Neural crest cell (in vitro differentiated cells): ENCODE results near the gene CANX. TPM values are rescaled to one million over a fixed set of nuclear protein-coding genes. Genes with fewer than 3 reads are reported as not detected.
A peak's percentile ranks its signal among the peaks of the same experiment; 100 is the strongest.

ENCODE experiments used
- DNase-seq: peaks from one replicate; pipeline ENCODE4 v3.0.0; 2021; ENCODE audit warnings: low read depth, mixed read lengths, low spot score
- H3K27ac Mint-ChIP-seq: one replicate; pipeline ENCODE4 v1.8.0; 2021; ENCODE audit warnings: mild to moderate bottlenecking, mixed read lengths; ENCODE audit not compliant: unreplicated experiment
- H3K27me3 Mint-ChIP-seq: 2 replicates; pipeline ENCODE4 v1.8.0; 2021; ENCODE audit warnings: low read depth, mild to moderate bottlenecking, mixed read lengths
- H3K36me3 Mint-ChIP-seq: 2 replicates; pipeline ENCODE4 v1.8.0; 2021; ENCODE audit warnings: low read depth, mild to moderate bottlenecking, mixed read lengths
- H3K4me1 Mint-ChIP-seq: 2 replicates; pipeline ENCODE4 v1.8.0; 2021; ENCODE audit warnings: mixed read lengths
- H3K4me3 Mint-ChIP-seq: one replicate; pipeline ENCODE4 v1.8.0; 2021; ENCODE audit warnings: mild to moderate bottlenecking, mixed read lengths
- H3K9me3 Mint-ChIP-seq: 2 replicates; pipeline ENCODE4 v1.8.0; 2021; ENCODE audit warnings: mixed read lengths
- total RNA-seq: library from RNA; stranded (reverse); gene quantifications from 2 replicates; pipeline ENCODE4 v1.2.1, GENCODE V29; 2021
- TF ChIP-seq, protein P1 (sequence below): fragments of 200-600 bp; sonication (generic); conservative IDR thresholded peaks from 2 replicates; pipeline ENCODE4 v1.5.0; 2021; ENCODE audit warnings: antibody characterized with exemption, mild to moderate bottlenecking

The CANX gene
- total RNA-seq, 1 donor from 2014 or later: 682 TPM

- Mint-ChIP-seq H3K4me3 (no peak overlapping the region), H3K9me3 (no peaks in the 10 kb centered on the region), H3K4me1 (no peaks in the 10 kb centered on the region), H3K27ac (no peak overlapping the region), H3K27me3 (no peaks in the 10 kb centered on the region), H3K36me3 (peaks cover 17% of the 10 kb centered on the region)
- TF ChIP-seq, protein P1, sequence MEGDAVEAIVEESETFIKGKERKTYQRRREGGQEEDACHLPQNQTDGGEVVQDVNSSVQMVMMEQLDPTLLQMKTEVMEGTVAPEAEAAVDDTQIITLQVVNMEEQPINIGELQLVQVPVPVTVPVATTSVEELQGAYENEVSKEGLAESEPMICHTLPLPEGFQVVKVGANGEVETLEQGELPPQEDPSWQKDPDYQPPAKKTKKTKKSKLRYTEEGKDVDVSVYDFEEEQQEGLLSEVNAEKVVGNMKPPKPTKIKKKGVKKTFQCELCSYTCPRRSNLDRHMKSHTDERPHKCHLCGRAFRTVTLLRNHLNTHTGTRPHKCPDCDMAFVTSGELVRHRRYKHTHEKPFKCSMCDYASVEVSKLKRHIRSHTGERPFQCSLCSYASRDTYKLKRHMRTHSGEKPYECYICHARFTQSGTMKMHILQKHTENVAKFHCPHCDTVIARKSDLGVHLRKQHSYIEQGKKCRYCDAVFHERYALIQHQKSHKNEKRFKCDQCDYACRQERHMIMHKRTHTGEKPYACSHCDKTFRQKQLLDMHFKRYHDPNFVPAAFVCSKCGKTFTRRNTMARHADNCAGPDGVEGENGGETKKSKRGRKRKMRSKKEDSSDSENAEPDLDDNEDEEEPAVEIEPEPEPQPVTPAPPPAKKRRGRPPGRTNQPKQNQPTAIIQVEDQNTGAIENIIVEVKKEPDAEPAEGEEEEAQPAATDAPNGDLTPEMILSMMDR: no peak
- no peak for DNase-seq
These were observed 74.9 kb downstream of the CANX start for GRCh38 chr5:179773686-179774040.

DNA sequence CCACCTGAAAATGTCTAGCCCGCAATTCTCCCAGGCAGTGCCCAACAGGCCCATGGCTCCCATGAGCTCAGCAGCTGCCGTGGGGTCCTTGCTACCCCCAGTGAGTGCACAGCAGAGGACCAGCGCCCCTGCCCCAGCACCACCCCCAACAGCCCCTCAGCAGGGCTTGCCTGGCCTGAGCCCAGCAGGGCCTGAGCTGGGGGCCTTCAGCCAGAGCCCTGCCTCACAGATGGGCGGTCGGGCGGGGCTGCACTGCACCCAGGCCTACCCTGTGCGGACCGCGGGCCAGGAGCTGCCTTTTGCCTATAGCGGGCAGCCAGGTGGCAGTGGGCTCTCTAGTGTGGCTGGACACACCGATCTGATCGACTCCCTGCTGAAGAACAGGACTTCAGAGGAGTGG is 75.7 kb downstream of the CANX start:
- peaks cover 11% of the 10 kb centered on the region for H3K36me3 Mint-ChIP-seq
- no peak overlapping the region for H3K27ac Mint-ChIP-seq
- DNase-seq: no peak
- TF ChIP-seq, protein P1: no peak
- H3K4me3 Mint-ChIP-seq: no peak overlapping the region
- H3K9me3 Mint-ChIP-seq: no peaks in the 10 kb centered on the region
- H3K27me3 Mint-ChIP-seq: no peaks in the 10 kb centered on the region
- H3K4me1 Mint-ChIP-seq: no peaks in the 10 kb centered on the region

GRCh38 chr5:179776411-179776938 is 77.7 kb downstream of the CANX start:
- Mint-ChIP-seq H3K9me3 (no peaks in the 10 kb centered on the region), H3K27me3 (no peaks in the 10 kb centered on the region), H3K36me3 (peaks cover 4% of the 10 kb centered on the region), H3K27ac (no peak overlapping the region), H3K4me1 (no peaks in the 10 kb centered on the region), H3K4me3 (no peak overlapping the region)
- no peak for DNase-seq
- TF ChIP-seq, protein P1: no peak

DNA sequence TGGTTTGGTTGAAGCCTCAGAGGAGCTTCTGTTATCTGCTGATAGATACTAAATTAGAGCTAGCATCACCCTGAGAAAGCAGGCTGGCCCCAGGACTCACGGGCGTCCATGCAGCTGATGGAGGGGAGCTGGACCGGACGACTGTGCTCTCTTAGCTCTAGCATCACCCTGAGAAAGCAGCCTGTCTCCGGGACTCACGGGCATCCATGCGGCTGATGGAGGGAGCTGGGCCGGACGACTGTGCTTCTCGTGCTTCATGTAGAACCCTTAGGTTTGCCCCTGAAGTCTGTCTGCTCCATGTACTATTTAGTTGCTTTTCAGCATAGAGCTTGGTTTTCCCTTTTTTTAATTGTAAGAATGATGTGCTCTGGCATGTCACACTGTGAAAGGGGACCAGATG is 78.7 kb downstream of the CANX start:
- no peak for DNase-seq
- TF ChIP-seq, protein P1: no peak
- Mint-ChIP-seq H3K4me1 (no peaks in the 10 kb centered on the region), H3K4me3 (no peak overlapping the region), H3K27ac (peak overlapping the region; percentile 50), H3K9me3 (no peaks in the 10 kb centered on the region), H3K36me3 (peaks cover 4% of the 10 kb centered on the region), H3K27me3 (no peaks in the 10 kb centered on the region)

GRCh38 chr5:179777909-179778308 is 79.1 kb downstream of the CANX start:
- no peak overlapping the region for H3K4me3 Mint-ChIP-seq
- TF ChIP-seq, protein P1: no peak
- no peak for DNase-seq
- H3K27ac Mint-ChIP-seq: no peak overlapping the region
- no peaks in the 10 kb centered on the region for H3K4me1 Mint-ChIP-seq
- no peaks in the 10 kb centered on the region for H3K9me3 Mint-ChIP-seq
- peaks cover 4% of the 10 kb centered on the region for H3K36me3 Mint-ChIP-seq
- no peaks in the 10 kb centered on the region for H3K27me3 Mint-ChIP-seq

DNA sequence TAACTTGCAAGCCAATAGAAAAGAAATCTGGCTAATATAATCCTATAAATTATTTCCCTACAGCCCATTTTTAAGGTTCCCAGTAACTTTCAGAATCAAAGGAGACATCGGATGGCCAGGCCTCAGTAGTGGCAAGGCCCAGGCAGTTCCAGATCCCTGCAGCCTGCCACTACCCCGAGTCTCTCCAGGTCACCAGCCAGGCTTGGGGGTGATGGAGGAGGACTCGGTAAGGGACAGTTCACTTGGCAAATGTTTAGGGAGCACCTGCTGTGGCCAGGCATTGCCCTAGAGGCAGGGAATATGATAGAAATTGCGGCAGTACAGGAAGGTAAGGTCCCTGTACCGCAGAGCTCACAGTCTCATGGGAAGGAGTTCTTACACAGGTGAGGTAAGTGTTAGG is 79.8 kb downstream of the CANX start:
- H3K4me3 Mint-ChIP-seq: no peak overlapping the region
- no peaks in the 10 kb centered on the region for H3K4me1 Mint-ChIP-seq
- no peak overlapping the region for H3K27ac Mint-ChIP-seq
- no peaks in the 10 kb centered on the region for H3K27me3 Mint-ChIP-seq
- no peak for DNase-seq
- no peaks in the 10 kb centered on the region for H3K9me3 Mint-ChIP-seq
- TF ChIP-seq, protein P1: no peak
- peaks cover 4% of the 10 kb centered on the region for H3K36me3 Mint-ChIP-seq
